ENCODE results near the gene ACSL1. TPM values are rescaled to one million over a fixed set of nuclear protein-coding genes. Genes with fewer than 3 reads are reported as not detected.

The ACSL1 gene
- polyA plus RNA-seq, 1 donor (not counting 4 experiments of a cell fraction or from before 2014, with no cell fraction given) = 60.6 TPM

- no peak for DNase-seq (ENCODE audit: low read depth, low spot score)
- Histone ChIP-seq H3K27me3 (ENCODE audit: control insufficient read depth, extremely low read depth, insufficient read depth, low read length) (peaks cover 3% of the 10 kb centered on the region), H2AFZ (ENCODE audit: control insufficient read depth, low read length) (peak overlapping the region; percentile 81), H3K4me2 (ENCODE audit: control insufficient read depth, extremely low read depth, insufficient read depth, low read depth, low read length) (peak overlapping the region; percentile 99), H3K36me3 (ENCODE audit: control insufficient read depth in 2 of 2, extremely low read depth in 1 of 2, insufficient read depth in 2 of 2, low read length in 2 of 2) (no peaks in the 10 kb centered on the region), H3K9ac (ENCODE audit: control insufficient read depth, extremely low read depth, insufficient read depth, low read length) (peak overlapping the region; percentile 74), H3K4me3 (ENCODE audit: control insufficient read depth in 2 of 3, extremely low read depth in 1 of 3, insufficient read depth in 2 of 3, low read depth in 1 of 3, low read length in 3 of 3) (peak overlapping the region; percentile 44 to 67 (median 57)), H3K4me1 (ENCODE audit: control insufficient read depth, extremely low read depth, insufficient read depth, low read length) (peaks cover 10% of the 10 kb centered on the region), H4K20me1 (ENCODE audit: control insufficient read depth, extremely low read depth, insufficient read depth, low read length) (no peaks in the 10 kb centered on the region), H3K27ac (ENCODE audit: control insufficient read depth, insufficient read depth, low read length) (peak overlapping the region; percentile 71), H3K9me1 (ENCODE audit: control insufficient read depth, extremely low read depth, insufficient read depth, low read length) (no peaks in the 10 kb centered on the region), H3K9me3 (ENCODE audit: control insufficient read depth, low read depth, low read length) (no peaks in the 10 kb centered on the region), H3K79me2 (ENCODE audit: control insufficient read depth, insufficient read depth, low read length) (peaks cover 16% of the 10 kb centered on the region)
- no peak for FAIRE-seq
- dilution Hi-C loops (cut with MboI; ENCODE audit: extremely low pct_ligation_motif_present, low sequenced_read_pairs) = no loop called here
- TF ChIP-seq CTCF (optimal IDR thresholded peaks at IDR 0.05 in 1 of 3, IDR thresholded peaks at IDR 0.05 in 1 of 3, conservative IDR thresholded peaks at IDR 0.05 in 1 of 3; ENCODE audit: extremely low read depth in 1 of 3, insufficient read depth in 2 of 3, low read length in 3 of 3) (no peak), EZH2 (IDR thresholded peaks at IDR 0.05; ENCODE audit: low read length) (no peak)
Observed at GRCh38 chr4:184824776-184825084, 1.0 kb downstream of the ACSL1 start.

GRCh38 chr4:184824081-184824775 lies 1.5 kb downstream of the ACSL1 start:
- Histone ChIP-seq H3K79me2 (ENCODE audit: control insufficient read depth, insufficient read depth, low read length) (peaks cover 16% of the 10 kb centered on the region), H3K27me3 (ENCODE audit: control insufficient read depth, extremely low read depth, insufficient read depth, low read length) (peaks cover 3% of the 10 kb centered on the region), H3K9ac (ENCODE audit: control insufficient read depth, extremely low read depth, insufficient read depth, low read length) (peak overlapping the region; percentile 74), H3K4me2 (ENCODE audit: control insufficient read depth, extremely low read depth, insufficient read depth, low read depth, low read length) (peak overlapping the region; percentile 99), H2AFZ (ENCODE audit: control insufficient read depth, low read length) (no peak overlapping the region), H3K9me3 (ENCODE audit: control insufficient read depth, low read depth, low read length) (no peaks in the 10 kb centered on the region), H3K4me1 (ENCODE audit: control insufficient read depth, extremely low read depth, insufficient read depth, low read length) (peaks cover 10% of the 10 kb centered on the region), H3K4me3 (ENCODE audit: control insufficient read depth in 2 of 3, extremely low read depth in 1 of 3, insufficient read depth in 2 of 3, low read depth in 1 of 3, low read length in 3 of 3) (peak overlapping the region; percentile 44 to 67 (median 57)), H3K27ac (ENCODE audit: control insufficient read depth, insufficient read depth, low read length) (peak overlapping the region; percentile 71), H3K36me3 (ENCODE audit: control insufficient read depth in 2 of 2, extremely low read depth in 1 of 2, insufficient read depth in 2 of 2, low read length in 2 of 2) (no peaks in the 10 kb centered on the region), H4K20me1 (ENCODE audit: control insufficient read depth, extremely low read depth, insufficient read depth, low read length) (no peaks in the 10 kb centered on the region), H3K9me1 (ENCODE audit: control insufficient read depth, extremely low read depth, insufficient read depth, low read length) (no peaks in the 10 kb centered on the region)
- TF ChIP-seq EZH2 (IDR thresholded peaks at IDR 0.05; ENCODE audit: low read length) (no peak), CTCF (optimal IDR thresholded peaks at IDR 0.05 in 1 of 3, IDR thresholded peaks at IDR 0.05 in 1 of 3, conservative IDR thresholded peaks at IDR 0.05 in 1 of 3; ENCODE audit: extremely low read depth in 1 of 3, insufficient read depth in 2 of 3, low read length in 3 of 3) (no peak)
- no peak for FAIRE-seq
- dilution Hi-C loops (cut with MboI; ENCODE audit: extremely low pct_ligation_motif_present, low sequenced_read_pairs) = no loop called here
- DNase-seq (ENCODE audit: low read depth, low spot score) = no peak

All from keratinocyte (primary cell).